ENCODE results near the gene NTM. TPM values are rescaled to one million over a fixed set of nuclear protein-coding genes. Genes with fewer than 3 reads are reported as not detected.
A peak's percentile ranks its signal among the peaks of the same experiment; 100 is the strongest.

The NTM gene
- total and polyA plus RNA-seq, 9 donors: 0.16 to 8.5 (median 0.55) TPM; not detected in 3

- Histone ChIP-seq H3K9me3 (no peaks in the 10 kb centered on the region), H3K36me3 (no peaks in the 10 kb centered on the region), H3K27me3 (no peaks in the 10 kb centered on the region), H3K4me3 (no peak overlapping the region), H3K27ac (no peak overlapping the region), H3K4me1 (ENCODE audit: insufficient read depth) (peaks cover 15% of the 10 kb centered on the region)
- intact Hi-C loops (cut with DNase I): no loop called here
- no peak for TF ChIP-seq POLR2A (IDR thresholded peaks at IDR 0.05)
- TF ChIP-seq CTCF (IDR thresholded peaks at IDR 0.05): no peak
- TF ChIP-seq EP300 (IDR thresholded peaks at IDR 0.05): no peak
- DNase-seq: peak in 1 of 5 donors; percentile 38
- 17 to 35% (median 21%) methylated on average over 9 of the region's 9 CpGs for WGBS, 3 donors
These were observed 246.2 kb downstream of the NTM start for GRCh38 chr11:131616481-131617140.

GRCh38 chr11:131618201-131618600, 247.8 kb downstream of the NTM start:
- Histone ChIP-seq H3K4me3 (no peak overlapping the region), H3K4me1 (ENCODE audit: insufficient read depth) (peaks cover 15% of the 10 kb centered on the region), H3K27me3 (no peaks in the 10 kb centered on the region), H3K9me3 (no peaks in the 10 kb centered on the region), H3K27ac (no peak overlapping the region), H3K36me3 (no peaks in the 10 kb centered on the region)
- no peak for DNase-seq
- WGBS, 3 donors: 59 to 68% (median 62%) methylated on average over 5 of the region's 5 CpGs
- no peak for TF ChIP-seq POLR2A (IDR thresholded peaks at IDR 0.05)
- no peak for TF ChIP-seq EP300 (IDR thresholded peaks at IDR 0.05)
- TF ChIP-seq CTCF (IDR thresholded peaks at IDR 0.05): no peak
- intact Hi-C loops (cut with DNase I): no loop called here

- Histone ChIP-seq H3K27ac (no peak overlapping the region), H3K36me3 (no peaks in the 10 kb centered on the region), H3K4me1 (ENCODE audit: insufficient read depth) (peaks cover under 1% of the 10 kb centered on the region), H3K27me3 (no peaks in the 10 kb centered on the region), H3K4me3 (no peak overlapping the region), H3K9me3 (no peaks in the 10 kb centered on the region)
- no peak for DNase-seq
- TF ChIP-seq POLR2A (IDR thresholded peaks at IDR 0.05): no peak
- TF ChIP-seq EP300 (IDR thresholded peaks at IDR 0.05): no peak
- TF ChIP-seq CTCF (IDR thresholded peaks at IDR 0.05): no peak
- 71 to 84% (median 77%) methylated on average over 8 of the region's 8 CpGs for WGBS, 3 donors
- intact Hi-C loops (cut with DNase I): no loop called here
These were observed 251.8 kb downstream of the NTM start for GRCh38 chr11:131622193-131622592.

GRCh38 chr11:131624531-131624930, 254.1 kb downstream of the NTM start:
- TF ChIP-seq CTCF (IDR thresholded peaks at IDR 0.05): no peak
- TF ChIP-seq EP300 (IDR thresholded peaks at IDR 0.05): no peak
- TF ChIP-seq POLR2A (IDR thresholded peaks at IDR 0.05): no peak
- WGBS, 3 donors: 92 to 95% (median 93%) methylated on average over 4 of the region's 4 CpGs
- Histone ChIP-seq H3K27me3 (no peaks in the 10 kb centered on the region), H3K27ac (no peak overlapping the region), H3K4me1 (ENCODE audit: insufficient read depth) (no peaks in the 10 kb centered on the region), H3K9me3 (no peaks in the 10 kb centered on the region), H3K36me3 (no peaks in the 10 kb centered on the region), H3K4me3 (no peak overlapping the region)
- intact Hi-C loops (cut with DNase I): no loop called here
- DNase-seq: no peak
